Neural progenitor cell (in vitro differentiated cells): ENCODE measurements around the gene ELMO1.

Experiments used
- CTCF ChIP-seq: fragments of 200-600 bp; sonication (generic); IDR thresholded peaks from 2 replicates; pipeline ENCODE4 v1.5.1; 2017; ENCODE audit warnings: antibody characterized with exemption, mild to moderate bottlenecking
- EZH2 ChIP-seq: fragments of 200-600 bp; sonication (generic); IDR thresholded peaks from 2 replicates; pipeline ENCODE4 v1.6.1; 2017; ENCODE audit warnings: antibody characterized with exemption, mild to moderate bottlenecking, moderate library complexity

DNA sequence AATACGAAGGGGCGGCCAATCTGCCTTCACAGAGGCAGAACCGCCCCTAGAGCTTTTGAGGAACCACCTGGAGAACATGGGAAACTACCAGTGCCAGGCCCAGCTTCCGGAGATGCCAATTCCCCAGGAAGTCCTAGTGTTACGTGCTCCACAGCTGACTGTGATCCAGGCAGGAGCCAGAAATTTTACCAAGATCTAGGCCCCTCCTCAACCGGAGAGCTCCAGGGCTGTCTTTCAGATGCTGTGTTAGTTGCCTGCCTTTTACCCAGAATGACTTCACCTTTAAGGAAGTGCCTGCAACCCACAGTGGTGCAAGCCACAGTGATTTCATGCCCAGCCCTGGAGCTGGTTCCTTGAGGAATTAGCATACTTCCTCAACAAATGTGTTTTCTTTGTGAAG lies 62.9 kb downstream of the ELMO1 start:
- TF ChIP-seq CTCF (no peak), EZH2 (no peak)
